Activated gamma-delta T cell (primary cell): ENCODE data around the gene PRELID3B.
"Not testable (repeated sequence)": the region's sequence is repeated elsewhere in the genome, so short reads cannot be mapped to it uniquely, and the experiment has no call there.

Experiments
- DNase-seq: peaks from one replicate; lab custom pipeline; 2025; lab: John Stamatoyannopoulos, UW

The PRELID3B gene

DNA sequence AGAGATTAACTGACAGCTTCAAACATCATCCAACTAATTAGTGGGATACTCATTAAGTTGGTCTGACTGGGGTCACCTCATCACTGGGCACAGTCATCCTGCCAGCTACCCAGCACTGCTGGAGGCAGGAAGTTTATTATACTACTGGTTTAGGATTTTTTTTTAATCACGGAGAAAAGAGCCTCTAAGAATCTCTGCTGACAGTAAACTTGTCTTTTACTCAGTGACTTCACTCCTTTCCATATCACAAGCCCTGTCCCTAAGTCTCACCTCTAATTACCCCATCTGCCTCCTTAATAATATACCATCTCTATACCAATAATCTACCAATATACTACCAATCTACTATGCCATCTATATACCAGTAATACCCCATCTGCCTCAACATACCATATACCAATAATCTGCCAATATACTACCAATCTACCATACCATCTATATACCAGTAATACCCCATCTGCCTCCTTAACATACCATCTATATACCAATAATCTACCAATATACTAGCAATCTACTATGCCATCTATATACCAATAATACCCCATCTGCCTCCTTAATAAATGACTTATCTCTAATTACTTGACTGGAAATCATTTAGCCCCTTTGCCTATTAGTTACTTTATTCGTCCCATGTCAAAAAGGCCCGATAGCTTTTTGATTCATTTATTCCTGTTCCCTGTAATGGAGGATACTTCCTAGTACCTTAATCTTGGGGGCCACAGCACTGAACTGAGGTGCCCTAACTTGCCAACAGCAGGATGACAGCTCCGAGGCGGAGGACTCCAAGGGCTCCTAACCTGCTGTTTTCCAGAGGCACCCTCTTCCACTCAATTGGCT is 15.5 kb downstream of the PRELID3B start:
- no peak for DNase-seq

DNA sequence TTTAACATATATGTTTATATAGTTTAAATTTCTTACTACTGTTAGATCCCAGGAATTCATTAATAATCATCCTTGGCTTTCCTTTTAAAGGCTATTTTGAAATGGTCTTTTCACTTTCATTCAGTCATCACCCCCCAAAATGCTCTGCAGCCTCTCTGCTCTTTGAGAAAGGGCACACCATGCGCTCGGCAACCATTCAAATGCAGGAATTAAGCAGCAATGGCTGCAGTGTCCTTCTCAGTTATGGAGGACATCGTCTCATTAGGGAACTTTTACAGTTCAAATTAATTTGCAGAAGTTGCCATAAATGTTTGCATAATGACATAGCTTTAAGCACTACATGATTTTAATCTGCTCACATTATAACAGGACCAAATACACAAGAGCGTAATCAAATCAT is 17.1 kb downstream of the PRELID3B start:
- DNase-seq: no peak

DNA sequence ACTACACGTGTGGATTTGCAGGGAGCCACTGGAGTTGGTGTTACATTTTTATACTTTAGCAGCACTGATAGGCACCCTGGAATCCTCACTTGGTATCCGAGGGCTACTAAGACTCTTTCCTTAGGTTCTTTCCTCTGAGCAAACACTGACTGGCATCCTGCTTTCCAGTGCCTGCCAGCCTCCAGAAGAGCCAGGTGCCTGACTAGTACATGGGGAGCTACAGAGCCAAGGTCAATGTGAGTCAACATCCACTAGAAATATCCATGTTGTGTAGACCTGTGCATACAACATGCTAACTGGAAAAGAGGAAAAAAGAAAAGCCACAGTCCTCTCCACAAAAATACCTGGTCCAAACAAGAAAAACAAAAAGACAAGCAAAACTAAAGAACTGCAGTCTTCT is 17.5 kb downstream of the PRELID3B start:
- DNase-seq: no peak

DNA sequence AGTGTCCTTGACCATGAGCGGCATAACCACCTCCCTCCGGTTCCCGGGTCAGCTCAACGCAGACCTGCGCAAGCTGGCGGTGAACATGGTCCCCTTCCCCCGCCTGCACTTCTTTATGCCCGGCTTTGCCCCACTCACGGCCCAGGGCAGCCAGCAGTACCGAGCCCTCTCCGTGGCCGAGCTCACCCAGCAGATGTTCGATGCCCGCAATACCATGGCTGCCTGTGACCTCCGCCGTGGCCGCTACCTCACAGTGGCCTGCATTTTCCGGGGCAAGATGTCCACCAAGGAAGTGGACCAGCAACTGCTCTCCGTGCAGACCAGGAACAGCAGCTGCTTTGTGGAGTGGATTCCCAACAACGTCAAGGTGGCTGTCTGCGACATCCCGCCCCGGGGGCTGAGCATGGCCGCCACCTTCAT is 18.5 kb downstream of the PRELID3B start:
- DNase-seq: no peak

DNA sequence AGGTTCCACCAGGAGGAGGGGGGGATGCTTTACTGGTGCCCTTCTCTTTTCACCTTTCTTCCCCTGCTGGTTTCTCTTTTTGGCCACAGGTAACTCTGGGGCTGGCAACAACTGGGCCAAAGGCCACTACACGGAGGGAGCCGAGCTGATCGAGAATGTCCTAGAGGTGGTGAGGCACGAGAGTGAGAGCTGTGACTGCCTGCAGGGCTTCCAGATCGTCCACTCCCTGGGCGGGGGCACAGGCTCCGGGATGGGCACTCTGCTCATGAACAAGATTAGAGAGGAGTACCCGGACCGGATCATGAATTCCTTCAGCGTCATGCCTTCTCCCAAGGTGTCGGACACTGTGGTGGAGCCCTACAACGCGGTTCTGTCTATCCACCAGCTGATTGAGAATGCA is 19.0 kb downstream of the PRELID3B start:
- no peak for DNase-seq

DNA sequence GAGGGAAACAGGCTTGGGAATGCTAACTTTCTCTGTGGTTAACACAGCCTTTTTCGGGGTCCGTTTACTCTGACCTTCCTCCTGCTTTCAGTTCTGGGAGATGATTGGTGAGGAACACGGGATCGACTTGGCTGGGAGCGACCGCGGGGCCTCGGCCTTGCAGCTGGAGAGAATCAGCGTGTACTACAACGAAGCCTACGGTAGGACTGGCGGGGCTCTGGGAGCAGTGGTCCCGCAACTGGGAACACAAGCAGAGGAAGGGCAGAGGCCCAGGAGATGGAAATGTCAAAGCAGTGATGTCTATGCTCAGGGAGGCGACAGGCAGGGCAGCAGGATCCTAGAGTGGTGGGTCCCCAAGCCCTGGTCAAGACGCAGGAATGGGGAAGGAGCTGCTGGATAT is 19.8 kb downstream of the PRELID3B start:
- DNase-seq: no peak

DNA sequence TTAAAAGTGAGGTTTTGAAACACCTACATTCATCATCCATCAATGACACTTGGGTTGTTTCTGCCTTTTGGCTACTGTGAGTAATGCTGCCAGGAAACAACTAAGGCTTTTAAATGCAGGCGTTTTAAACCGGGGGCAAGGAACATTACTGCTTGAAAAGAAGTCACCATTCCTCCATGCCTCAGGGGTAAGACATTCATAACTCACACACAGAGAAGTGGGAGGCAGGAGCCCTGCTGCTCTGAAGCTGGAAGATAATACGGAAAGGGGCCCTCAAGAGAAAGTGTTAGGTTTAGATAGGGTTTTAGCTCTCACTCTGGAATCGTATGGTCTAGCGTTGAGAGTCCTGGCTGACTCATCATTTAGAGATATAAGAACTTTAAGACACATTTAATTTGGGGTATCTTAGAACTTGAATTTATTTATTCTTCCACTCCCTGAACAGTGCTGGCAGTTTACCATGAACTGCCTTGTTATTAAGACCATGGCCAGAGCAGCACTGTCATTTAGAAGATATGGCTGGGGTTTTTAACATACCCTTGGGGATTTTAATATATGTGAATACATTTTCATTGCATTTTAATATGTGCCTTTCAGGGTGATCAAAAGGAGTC is 21.5 kb downstream of the PRELID3B start:
- DNase-seq: no peak

DNA sequence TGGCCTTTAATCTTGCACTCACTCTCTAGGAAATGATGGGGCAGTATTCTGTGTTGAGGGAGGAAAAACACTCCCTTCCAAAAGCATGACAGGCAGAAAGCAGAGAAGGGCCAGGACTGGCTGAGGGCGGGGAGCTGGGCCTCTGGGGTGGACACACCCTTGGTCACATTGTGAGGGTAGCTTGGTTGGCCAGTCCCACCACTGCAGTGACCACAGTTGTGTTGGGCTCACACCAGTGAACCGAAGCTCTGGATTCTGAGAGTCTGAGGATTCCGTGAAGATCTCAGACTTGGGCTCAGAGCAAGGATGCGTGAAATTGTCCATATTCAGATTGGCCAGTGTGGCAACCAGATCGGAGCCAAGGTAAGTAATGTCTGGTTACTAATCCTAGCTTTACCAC is 23.4 kb downstream of the PRELID3B start, which contains the start of gene TUBB1:
TSS of gene TUBB1 (plus strand) at position 213 of the 400 bp plus-strand sequence. CDS start at position 307, 94 bp downstream.
- DNase-seq: no peak

DNA sequence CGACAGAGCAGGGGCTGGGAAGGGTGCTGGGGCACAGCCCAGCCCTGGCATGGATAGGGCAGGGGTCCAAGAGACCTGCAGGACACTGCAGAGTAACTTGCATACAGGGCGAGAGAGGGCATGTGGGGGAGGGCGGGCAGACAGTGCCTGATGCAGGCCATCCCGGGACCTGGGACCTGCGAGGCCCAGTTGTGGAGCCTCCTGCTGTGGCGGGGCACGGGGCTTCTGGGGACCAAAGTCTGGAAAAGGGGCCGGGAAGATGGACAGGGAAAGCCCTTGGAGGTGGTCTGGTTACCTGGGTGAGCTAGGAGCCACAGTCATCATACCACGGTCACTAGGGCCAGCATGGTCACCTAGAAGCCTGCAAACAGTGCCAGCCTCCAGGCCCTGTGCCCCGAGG is 23.8 kb downstream of the PRELID3B start:
- no peak for DNase-seq

DNA sequence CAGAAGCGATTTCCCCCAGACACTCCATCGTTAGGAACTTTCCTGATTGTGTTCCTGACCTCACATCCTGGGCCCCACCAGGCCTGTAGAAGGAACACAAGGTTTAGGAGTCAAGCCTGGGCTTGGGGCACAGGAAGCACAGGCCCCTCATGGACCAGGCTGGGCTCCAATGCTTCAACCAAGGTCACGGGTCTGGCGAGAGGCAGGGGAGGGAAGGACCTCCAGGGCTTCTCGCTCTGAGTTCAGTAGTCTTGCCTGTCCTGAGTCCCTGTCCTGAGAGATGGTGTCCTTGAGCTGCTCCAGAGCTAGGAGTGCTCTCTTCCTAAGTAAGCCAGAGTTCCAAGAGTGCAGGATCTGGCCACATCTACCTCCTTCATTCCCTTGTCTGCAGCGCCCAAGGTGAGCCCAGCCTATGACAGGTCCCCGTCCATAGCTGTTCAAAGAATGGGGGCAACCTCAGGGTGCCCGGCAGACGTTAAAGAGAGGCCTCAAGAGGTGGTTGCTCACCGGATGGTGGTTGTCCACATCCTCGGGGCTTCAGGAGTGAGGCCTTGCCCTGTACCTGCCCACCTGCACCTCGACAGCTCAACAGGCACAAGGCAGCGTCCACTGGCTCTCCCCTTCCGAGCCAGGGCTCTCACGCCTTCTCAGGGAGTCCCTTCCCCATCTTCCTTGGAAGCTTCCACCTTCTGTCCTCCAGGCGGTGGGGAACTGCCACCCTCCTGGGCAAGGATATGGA is 24.9 kb downstream of the PRELID3B start:
- DNase-seq: no peak

DNA sequence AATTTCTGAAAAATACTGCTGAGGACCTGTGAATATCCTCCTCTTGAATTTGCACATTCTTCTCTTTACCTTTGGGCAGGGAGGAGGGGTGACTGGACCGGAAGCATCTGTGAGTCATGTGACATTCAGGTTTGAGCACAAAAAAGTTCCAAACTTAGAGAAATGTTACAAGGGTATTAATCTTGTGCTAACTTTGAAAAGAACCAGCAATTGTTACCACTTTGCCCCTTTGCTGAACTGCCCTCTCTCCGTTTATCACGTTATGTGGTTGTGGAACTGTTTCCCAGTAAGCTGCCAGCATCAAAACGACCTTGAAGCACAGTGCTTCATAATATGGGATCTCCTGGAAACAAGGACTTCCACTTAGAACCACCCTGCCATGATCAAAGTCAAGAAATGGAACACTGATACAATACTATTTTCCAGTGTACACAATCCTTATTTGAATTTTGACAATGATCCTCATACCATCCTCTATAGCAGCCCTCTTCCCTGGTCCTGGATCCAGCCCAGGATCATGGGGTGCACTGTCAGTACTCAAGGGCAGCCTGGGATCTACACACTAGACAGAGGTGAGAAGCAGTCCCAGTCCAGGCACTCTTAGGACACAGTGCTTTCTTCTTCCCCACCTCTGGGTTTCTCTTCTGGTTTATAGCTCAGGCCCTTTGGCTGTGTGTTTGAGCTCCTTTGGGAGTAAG is 25.6 kb downstream of the PRELID3B start:
- no peak for DNase-seq

DNA sequence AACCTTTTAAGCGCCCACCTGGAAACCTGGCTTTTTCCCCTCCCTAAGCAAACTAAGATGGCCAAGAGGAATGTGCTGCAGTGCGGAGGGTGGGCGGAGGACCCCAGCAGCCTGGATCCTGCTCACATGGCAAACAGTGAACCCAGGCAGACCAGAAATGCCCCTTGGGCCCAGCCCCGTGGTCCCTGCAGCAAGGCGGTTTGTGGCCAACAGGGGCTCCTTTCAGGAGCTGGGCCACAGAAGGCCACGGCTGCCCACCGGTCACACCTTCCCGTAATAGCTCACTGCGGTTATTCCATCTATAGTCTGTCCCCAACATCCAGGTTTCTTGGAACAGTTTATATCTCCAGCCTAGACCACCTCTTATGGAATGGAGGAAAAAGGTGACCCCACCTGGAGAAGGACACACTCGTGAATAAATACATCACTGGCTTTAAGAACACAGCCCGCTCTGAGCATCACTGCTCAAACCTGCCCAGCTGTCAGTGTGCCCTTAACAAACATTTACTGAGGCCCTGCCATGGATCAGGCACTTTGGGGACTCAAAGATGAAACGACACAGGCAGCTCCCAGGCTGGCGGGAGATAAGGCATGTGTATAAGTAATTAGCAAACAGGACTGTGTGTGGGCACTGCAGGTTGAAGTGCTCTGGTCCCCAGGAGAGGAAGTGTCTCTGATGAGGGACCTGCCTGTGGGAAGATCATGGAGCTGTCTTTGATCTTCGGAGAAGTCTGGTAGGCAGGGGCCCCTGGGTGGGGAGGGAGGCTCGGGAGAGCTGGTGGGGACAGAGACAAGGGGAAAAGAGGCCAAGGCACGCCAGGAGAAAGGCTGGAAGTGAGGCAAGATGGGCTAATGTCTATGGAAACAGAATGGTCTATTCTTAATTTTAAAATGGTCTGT is 26.5 kb downstream of the PRELID3B start:
- DNase-seq: no peak

DNA sequence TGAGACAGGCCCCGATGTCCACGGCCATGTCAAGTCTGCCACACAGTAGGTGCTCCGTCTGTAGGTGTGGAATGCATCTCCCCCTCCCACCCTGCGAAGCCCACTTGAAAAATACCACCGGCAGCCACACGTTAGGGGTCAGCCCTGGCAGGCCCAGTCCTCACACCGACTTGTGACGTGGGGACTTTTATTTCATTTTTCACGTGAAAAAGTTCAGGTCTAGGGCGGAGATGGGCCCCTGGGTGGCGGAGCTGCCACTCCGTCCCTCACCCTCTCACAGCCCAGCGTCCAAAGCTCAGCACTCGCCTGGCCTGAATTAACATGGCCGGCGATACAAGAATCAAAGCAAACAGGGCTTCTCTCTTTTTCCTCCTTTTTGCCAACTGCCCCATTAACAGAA is 27.2 kb downstream of the PRELID3B start:
- DNase-seq: no peak

DNA sequence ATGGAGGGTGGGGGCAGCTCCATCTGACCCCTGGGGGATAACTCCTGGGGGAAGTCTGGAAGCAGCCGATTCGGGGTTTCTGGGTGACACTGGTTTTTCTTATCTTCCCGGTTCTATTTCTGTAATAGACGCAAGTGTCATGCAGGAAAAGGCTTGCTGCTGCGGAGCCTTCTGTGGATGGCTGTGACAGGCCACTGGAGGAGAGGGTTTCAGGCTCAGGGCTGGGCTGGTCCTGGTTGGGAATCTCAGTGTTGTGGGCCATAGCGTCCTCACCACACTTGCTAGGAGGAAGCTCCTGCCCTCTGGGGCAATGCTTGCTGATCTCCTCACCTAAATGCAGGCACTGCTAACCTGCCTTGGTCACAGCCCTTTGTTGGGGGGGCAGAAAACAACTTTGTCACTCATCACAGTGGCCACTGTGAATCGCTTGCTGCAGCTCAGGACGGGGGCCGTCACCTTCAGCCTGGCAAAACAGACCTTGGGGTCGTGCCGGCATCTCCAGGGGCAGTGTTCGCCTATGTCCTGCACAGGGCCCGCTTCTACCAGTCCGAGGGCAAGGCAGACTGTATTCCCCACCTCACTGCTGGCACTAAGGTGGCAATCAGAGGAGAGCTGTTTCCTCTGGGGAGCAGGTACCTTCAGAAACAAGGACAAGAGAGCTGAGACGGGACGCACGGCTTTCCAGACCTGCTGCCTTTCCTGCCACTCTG is 27.8 kb downstream of the PRELID3B start:
- no peak for DNase-seq

DNA sequence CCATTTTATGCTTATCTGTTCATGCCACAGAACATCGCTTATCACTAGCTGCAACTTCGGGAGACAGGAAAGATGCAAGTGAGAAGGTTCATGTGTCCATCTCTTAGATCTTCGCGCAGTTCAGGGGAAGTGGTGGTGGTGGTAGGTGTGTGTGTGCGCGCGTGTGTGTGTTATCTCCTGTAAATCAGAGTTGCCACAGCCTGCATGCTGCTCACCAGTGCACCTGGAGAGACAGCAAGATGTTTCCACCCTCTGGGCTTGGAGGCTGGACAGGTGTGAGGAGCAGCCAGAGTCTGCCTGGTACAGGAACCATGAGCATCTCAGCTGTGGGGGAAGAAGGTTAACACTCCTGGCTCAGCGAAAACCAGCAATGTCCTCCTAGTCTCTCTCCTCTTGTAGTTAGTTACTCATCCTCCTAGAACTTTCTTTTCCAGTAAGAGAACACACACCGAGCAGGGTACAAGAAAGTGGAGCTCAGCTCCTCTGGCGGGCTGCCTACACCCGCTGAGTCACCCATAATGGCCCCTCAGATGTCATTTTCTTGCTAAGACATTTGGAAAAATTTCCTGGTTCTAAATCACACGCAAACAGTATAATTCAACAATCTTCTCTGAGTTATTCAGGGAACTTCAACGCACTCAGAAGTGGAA is 28.5 kb downstream of the PRELID3B start:
- DNase-seq: no peak

DNA sequence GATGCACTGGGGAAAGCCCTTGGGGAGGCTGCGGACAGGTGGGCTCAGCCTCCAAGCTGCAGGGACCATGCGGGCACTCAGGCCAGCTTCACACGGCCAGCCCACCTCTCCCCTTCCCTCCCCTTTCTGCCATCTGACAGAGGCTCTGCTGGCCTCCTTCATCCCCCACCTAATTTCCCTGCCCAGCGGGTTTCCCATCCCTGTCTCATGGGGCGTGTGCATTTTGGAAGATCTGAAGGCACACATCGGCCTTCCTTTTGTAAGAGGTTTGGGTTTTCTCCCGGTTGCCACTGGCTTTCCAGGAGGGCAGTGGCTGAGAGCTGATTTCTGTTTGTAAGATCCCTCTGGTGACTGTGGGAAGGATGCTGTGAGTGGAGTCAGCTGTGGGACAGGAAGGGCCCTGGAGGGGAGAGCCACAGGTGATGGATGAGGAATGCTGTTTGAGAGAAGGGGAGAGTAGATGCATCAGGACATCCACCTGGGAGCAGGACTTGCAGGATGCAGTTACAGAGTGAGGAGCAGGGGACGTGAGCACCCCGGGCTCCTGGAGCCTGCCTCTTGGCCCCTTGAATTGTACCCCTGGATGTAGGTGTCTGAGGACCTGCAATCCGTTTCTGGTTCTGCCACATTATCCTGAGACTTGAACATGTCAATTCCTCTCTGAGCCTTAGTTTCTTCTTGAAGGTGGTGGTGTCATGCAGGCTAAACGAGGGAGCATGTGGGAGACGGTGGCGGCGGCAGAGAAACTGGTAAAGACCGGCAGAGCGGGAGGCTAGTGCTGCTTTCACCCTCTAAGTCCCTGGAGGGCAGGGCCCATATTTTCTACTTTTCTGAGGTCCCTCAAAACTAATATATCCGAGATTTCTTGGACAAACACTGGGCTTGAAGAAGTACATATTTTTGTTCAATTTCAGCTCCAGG is 29.3 kb downstream of the PRELID3B start:
- DNase-seq: no peak

DNA sequence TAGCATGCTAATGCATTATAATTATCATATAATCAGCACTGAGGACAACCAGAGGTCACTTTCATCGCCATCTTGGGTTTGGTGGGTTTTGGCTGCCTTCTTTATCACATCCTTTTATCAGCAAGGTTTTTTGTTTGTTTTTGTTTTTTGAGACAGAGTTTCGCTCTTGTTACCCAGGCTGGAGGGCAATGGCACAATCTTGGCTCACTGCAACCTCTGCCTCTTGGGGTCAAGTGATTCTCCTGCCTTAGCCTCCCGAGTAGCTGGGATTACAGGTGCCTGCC is 30.8 kb downstream of the PRELID3B start:
- not testable (repeated sequence) for DNase-seq

DNA sequence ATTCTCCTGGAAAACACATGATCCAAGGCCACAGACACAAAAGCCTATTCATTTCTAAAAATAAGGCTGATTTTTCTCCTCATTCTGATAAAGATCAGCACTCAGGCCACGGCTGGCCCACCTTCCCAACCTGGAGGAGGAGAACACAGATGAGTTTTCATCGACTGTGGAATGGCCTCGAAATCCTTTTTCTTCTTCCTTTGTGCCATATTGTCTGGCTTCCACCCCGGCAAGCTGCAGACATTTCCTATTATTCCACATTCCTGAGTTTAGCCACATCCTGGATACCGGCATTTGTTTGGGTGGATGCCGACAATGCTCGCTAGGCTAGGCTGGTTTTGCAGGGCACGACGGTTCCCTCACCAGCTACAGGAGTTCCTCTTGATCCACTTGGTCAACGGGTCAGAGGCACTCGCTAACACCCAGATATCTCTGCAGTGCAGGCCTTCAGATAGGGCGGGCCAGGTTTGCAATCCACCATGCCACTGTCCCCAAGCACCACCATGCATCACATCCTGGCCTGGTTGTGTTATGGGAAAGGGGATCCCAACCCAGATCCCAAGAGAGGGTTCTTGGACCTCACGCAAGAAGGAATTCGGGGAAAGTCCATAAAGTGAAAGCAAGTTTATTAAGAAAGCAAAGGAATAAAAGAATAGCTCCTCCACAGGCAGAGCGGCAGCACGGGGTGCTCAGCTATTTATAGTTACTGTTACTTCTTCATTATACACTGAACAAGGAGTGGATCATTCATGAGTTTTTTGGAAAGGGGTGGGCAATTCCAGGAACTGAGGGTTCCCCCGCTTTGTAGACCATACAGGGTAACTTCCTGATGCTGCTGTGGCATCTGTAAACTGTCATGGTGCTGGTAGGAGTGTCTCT is 31.4 kb downstream of the PRELID3B start:
- DNase-seq: no peak
